Ovary (tissue), 9 donors: ENCODE results near the gene SEMG2. TPM values are rescaled to one million over a fixed set of nuclear protein-coding genes. Genes with fewer than 3 reads are reported as not detected.

Experiments
- DNase-seq, 5 donors: peaks; one replicate each; pipeline ENCODE4 v3.0.0-alpha.2; 2019 to 2020
- H3K27ac ChIP-seq, 2 donors: fragments of 200-600 bp; one replicate each; pipeline versions ENCODE4 v1.5.1 to v1.8.0; 2019 to 2022
- H3K27me3 ChIP-seq: fragments of 200-600 bp; one replicate; pipeline ENCODE4 v1.8.0; 2022
- H3K36me3 ChIP-seq: fragments of 200-600 bp; sonication (generic); one replicate; pipeline ENCODE4 v1.5.1; 2019
- H3K4me1 ChIP-seq: one replicate; pipeline ENCODE4 v1.8.1; 2013; ENCODE audit warnings: mild to moderate bottlenecking, moderate library complexity; ENCODE audit not compliant: insufficient read depth
- H3K4me3 ChIP-seq: fragments of 200-600 bp; sonication (generic); one replicate; pipeline ENCODE4 v1.5.1; 2017
- H3K9me3 ChIP-seq, 2 donors: fragments of 200-600 bp in 1 of 2; sonication (generic) in 1 of 2; one replicate each; pipeline versions ENCODE4 v1.5.1 to v1.8.1; 2013 to 2019; ENCODE audit warnings: mild to moderate bottlenecking in 1 of 2, moderate library complexity in 1 of 2
- EP300 ChIP-seq: sonication (generic); formaldehyde crosslinking; IDR thresholded peaks from one replicate; pipeline ENCODE4 v1.6.1; 2017; ENCODE audit warnings: antibody characterized with exemption
- POLR2A ChIP-seq: fragments of 450-650 bp; IDR thresholded peaks from one replicate; pipeline ENCODE4 v1.6.1; 2017; ENCODE audit warnings: antibody characterized with exemption, mild to moderate bottlenecking, moderate library complexity
- WGBS, 3 donors: extraction: QIAGEN DNeasy Blood & Tissue Kit in 1 of 3; methylation state at CpG; one replicate each; pipeline versions ENCODE4 v1.1.5 to v1.1.7; 2013 to 2017; 5-methylcytosine and 5-hydroxymethylcytosine counted together
- intact Hi-C, 4 donors: fragments of 100-400 bp; cut with DNase I; formaldehyde crosslinking; loops; one replicate each; pipeline versions ENCODE4 v1.11.0 to v1.15.1; 2022 to 2023
- polyA plus RNA-seq, 2 donors: library from polyadenylated mRNA; stranded (reverse); fragments of 200-250 nt in 1 of 2; fragments of 350-450 nt in 1 of 2; fragmentation: Illumina TruSeq in 1 of 2; extraction: RNeasy Lipid Tissue Mini Kit (QIAGEN cat#74804) in 1 of 2; gene quantifications; one replicate each; pipeline ENCODE4 v1.2.3, GENCODE V29; 2013 to 2014
- total RNA-seq, 7 donors: library from RNA; depleted of rRNA in 2 of 7; stranded (reverse); fragments of >200 nt in 2 of 7; fragmentation: NEBNext Ultra II Directional in 3 of 7; extraction: Animal tissue kit (Norgen Biotek cat#: 25700) in 3 of 7; gene quantifications; one replicate each; pipeline versions ENCODE4 v1.1.0 to v1.2.4, GENCODE V29; 2016 to 2023
- TF ChIP-seq, protein P1 (sequence below), 3 donors: fragments of 450-650 bp in 2 of 3; fragments of 200-600 bp in 1 of 3; IDR thresholded peaks; one replicate each; pipeline versions ENCODE4 v1.5.1 to v1.8.0; 2016 to 2022; ENCODE audit warnings: antibody characterized with exemption in 3 of 3, mild to moderate bottlenecking in 1 of 3
- donor health status: DM: no; HTN: no; CAD: no; lungs with moderate emphysema.
- donor health status: DM: no; HTN: no; CAD: no.
- donor health status: Bipolar disorder and iron deficiency.
- donor health status: DM: yes; HTN: yes; CAD: no.
- donor health status: DM: no; HTN: no; CAD: no.
- donor health status: DM: yes; HTN: yes; CAD: no.

Gene SEMG2
- total and polyA plus RNA-seq, 9 donors: not detected

DNA sequence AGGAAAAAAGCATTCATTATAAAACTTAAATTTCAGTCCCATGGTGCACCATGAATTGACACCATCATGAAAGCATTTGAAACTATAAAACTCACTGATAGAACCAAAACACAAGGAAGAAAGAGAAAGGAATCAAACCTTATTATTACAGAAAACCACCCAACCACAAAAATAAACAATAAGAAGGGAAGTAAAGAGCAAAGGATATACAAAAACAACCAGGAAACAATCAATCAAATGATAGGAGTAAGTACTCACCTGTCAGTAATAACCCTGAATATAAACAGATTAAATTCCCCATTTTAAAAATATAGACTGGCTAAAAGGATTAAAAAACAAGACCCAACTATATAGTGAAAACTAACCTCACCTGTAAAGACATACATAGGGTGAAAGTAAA, 27.4 kb downstream of the SEMG2 start:
- Histone ChIP-seq H3K4me1 (no peaks in the 10 kb centered on the region), H3K36me3 (no peaks in the 10 kb centered on the region)
- intact Hi-C loops: no loop called here

DNA sequence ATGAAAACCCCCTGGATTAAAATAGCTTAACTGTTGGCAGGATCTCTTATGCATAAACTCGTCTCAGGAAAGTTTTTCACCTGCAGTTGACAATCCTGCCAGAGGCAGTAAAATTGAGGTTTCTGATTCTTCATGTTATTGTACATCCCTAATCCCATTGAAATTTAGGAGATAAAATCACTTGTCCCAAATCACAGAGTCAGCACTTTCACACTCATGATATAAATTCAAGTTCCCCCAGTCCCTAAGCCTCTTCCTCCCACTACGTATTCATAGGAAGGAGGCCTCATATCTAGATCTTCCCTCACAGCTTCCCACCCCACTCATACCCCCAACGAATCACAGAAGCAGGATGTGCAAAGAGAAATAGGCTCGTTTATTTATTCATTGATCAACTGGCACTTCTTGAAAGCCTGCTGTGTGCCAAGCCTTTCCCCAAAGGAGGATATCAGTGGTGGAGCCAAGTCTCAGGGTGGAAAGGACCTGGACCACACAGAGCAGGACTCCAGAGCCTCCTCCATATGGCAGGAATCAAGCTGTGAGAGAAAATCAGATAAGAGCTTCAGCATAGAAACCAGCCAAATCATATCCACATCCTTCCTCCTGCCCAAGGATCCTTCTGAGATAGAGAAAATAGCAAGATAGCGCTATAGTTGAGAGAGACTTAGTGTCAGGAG, 30.8 kb downstream of the SEMG2 start:
- intact Hi-C loops: no loop called here
- Histone ChIP-seq H3K36me3 (no peaks in the 10 kb centered on the region), H3K27ac (no peak overlapping the region), H3K27me3 (no peaks in the 10 kb centered on the region), H3K9me3 (no peaks in the 10 kb centered on the region), H3K4me3 (no peak overlapping the region), H3K4me1 (no peaks in the 10 kb centered on the region)
- 51 to 62% (median 56%) methylated on average over 5 of the region's 5 CpGs for WGBS, 3 donors
- DNase-seq: no peak
- TF ChIP-seq POLR2A (no peak), EP300 (no peak)
- TF ChIP-seq, protein P1, sequence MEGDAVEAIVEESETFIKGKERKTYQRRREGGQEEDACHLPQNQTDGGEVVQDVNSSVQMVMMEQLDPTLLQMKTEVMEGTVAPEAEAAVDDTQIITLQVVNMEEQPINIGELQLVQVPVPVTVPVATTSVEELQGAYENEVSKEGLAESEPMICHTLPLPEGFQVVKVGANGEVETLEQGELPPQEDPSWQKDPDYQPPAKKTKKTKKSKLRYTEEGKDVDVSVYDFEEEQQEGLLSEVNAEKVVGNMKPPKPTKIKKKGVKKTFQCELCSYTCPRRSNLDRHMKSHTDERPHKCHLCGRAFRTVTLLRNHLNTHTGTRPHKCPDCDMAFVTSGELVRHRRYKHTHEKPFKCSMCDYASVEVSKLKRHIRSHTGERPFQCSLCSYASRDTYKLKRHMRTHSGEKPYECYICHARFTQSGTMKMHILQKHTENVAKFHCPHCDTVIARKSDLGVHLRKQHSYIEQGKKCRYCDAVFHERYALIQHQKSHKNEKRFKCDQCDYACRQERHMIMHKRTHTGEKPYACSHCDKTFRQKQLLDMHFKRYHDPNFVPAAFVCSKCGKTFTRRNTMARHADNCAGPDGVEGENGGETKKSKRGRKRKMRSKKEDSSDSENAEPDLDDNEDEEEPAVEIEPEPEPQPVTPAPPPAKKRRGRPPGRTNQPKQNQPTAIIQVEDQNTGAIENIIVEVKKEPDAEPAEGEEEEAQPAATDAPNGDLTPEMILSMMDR (IDR thresholded peaks at IDR 0.05): no peak

More for the DNA sequence above, 27.4 kb downstream of the SEMG2 start:
- no peak overlapping the region for H3K4me3 ChIP-seq
- TF ChIP-seq POLR2A: no peak
- TF ChIP-seq, protein P1 (IDR thresholded peaks at IDR 0.05): no peak
- TF ChIP-seq EP300: no peak
- DNase-seq: no peak
- H3K27me3 ChIP-seq: no peaks in the 10 kb centered on the region
- H3K27ac ChIP-seq: no peak overlapping the region
- no peaks in the 10 kb centered on the region for H3K9me3 ChIP-seq

DNA sequence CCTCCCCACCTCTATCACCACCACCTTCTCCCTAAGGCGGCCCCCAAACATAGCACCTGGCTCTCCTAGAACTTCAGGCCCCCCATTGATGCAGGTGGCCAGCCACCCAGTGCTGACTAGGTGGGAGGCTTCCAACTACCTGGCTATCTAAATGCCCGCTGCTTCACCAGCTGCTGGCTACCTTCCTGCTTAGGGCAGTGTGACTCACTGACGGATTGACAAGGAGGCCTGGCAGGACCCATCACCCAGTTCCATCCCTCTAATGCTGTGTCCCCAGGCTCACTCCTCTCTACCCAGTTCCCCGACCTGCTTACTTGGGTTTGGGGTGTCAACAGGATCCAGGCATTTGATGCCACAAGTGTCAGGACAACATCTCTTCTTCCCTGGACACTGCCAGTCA, 32.1 kb downstream of the SEMG2 start:
- WGBS, 3 donors: 84 to 92% (median 88%) methylated on average over 4 of the region's 4 CpGs
- Histone ChIP-seq H3K4me3 (no peak overlapping the region), H3K36me3 (no peaks in the 10 kb centered on the region), H3K4me1 (no peaks in the 10 kb centered on the region), H3K27ac (no peak overlapping the region), H3K27me3 (no peaks in the 10 kb centered on the region), H3K9me3 (no peaks in the 10 kb centered on the region)
- intact Hi-C loops: no loop called here
- no peak for DNase-seq
- TF ChIP-seq, protein P1 (IDR thresholded peaks at IDR 0.05): no peak
- no peak for TF ChIP-seq EP300
- no peak for TF ChIP-seq POLR2A

DNA sequence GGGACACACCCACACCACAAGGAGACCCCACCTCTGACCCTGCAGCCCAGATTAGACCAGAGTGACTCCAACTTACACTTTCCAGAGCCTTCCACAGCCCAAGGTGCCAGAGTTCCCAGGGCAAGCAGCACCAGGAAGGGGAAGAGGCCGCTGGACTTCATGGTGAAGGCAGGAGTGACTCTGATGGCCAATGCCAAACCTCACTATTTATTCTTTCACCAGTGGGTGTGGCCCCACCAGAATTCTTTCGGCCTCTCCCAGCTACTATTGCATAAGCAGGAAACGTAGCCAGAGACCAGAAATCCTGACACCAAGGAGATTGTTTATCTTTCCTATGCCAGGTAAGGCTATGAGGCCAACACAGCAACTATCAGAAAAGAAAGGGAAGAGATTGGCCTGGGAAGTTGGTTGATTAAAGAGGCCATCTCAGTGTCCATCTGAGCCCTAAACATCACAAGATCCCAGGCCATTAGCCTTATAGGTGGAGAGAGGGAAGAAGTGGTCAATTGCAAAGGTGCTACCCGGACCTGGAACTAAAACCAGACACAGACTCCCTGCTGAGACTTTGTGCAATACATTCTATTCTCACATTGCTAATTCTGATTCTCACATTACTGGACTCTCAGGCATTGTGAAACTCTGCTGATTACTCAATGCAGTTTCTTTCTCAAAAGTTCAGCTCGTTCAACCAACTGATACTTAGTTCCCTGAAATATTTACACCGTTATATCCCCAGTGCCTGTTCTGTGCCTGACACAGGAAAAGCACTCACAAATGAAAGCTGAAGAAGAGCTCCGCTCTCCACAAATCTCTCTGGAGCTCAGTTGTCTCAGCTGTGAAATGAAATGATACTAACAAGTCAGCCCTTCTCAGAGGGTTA, 33.5 kb downstream of the SEMG2 start, which contains the start of gene SLPI:
SLPI (minus strand) TSS at position 182 of the 880 bp plus-strand sequence; CDS start at position 161, 21 bp downstream.
- no peak within 1 kb of the TSS for H3K27ac ChIP-seq
- WGBS, 3 donors: 53 to 63% (median 57%) methylated on average over 7 of the region's 7 CpGs
- TF ChIP-seq EP300 (no peak), POLR2A (no peak)
- TF ChIP-seq, protein P1 (IDR thresholded peaks at IDR 0.05): no peak
- H3K9me3 ChIP-seq: no peaks in the 10 kb centered on the region
- no peak for DNase-seq
- no peaks in the 10 kb centered on the region for H3K36me3 ChIP-seq
- no peak within 1 kb of the TSS for H3K4me3 ChIP-seq
- no peaks in the 10 kb centered on the region for H3K4me1 ChIP-seq
- intact Hi-C loops: no loop called here
- H3K27me3 ChIP-seq: no peaks in the 10 kb centered on the region
